Skeletal muscle tissue (tissue), 4 donors: ENCODE results near the gene MT1F. TPM values are rescaled to one million over a fixed set of nuclear protein-coding genes. Genes with fewer than 3 reads are reported as not detected.

Experiments
- H3K27ac ChIP-seq: one replicate; pipeline ENCODE4 v1.7.0; 2013; ENCODE audit warnings: mild to moderate bottlenecking, low read depth, low read length, inconsistent platforms
- H3K27me3 ChIP-seq, 3 donors: one replicate each; pipeline ENCODE4 v1.7.0; 2013; ENCODE audit warnings: low read length in 3 of 3; ENCODE audit not compliant: control insufficient read depth in 3 of 3, insufficient read depth in 3 of 3
- H3K36me3 ChIP-seq, 3 donors: one replicate each; pipeline ENCODE4 v1.7.0; 2013; ENCODE audit warnings: low read length in 3 of 3; ENCODE audit not compliant: control insufficient read depth in 3 of 3, insufficient read depth in 3 of 3
- H3K4me1 ChIP-seq, 3 donors: one replicate each; pipeline ENCODE4 v1.7.0; 2013; ENCODE audit warnings: low read length in 3 of 3, mild to moderate bottlenecking in 3 of 3; ENCODE audit not compliant: control insufficient read depth in 3 of 3, insufficient read depth in 3 of 3
- H3K4me3 ChIP-seq, 3 donors: one replicate each; pipeline ENCODE4 v1.7.0; 2013; ENCODE audit warnings: low read length in 3 of 3
- H3K9ac ChIP-seq, 3 donors: one replicate each; pipeline ENCODE4 v1.7.0; 2013; ENCODE audit warnings: low read length in 3 of 3, mild to moderate bottlenecking in 3 of 3, moderate library complexity in 2 of 3, low read depth in 1 of 3
- H3K9me3 ChIP-seq, 3 donors: one replicate each; pipeline ENCODE4 v1.7.0; 2013; ENCODE audit warnings: low read length in 3 of 3; ENCODE audit not compliant: control insufficient read depth in 3 of 3
- total RNA-seq: library from RNA; depleted of rRNA; stranded (reverse); fragments of >200 nt; gene quantifications from one replicate; pipeline ENCODE4 v1.2.3, GENCODE V29; 2014
- donor health status: Osteomylitis.

Gene MT1F
- not detected for total RNA-seq

GRCh38 chr16:56657555-56658326 lies at the start of gene MT1F:
TSS of gene MT1F (plus strand) at chr16:56657959. CDS start at chr16:56658059, 100 bp downstream.
- Histone ChIP-seq H3K9ac (peak within 1 kb of the TSS in 2 of 3 donors; percentile 50 to 68), H3K27me3 (peaks cover 26 to 33% (median 27%) of the 10 kb centered on the region in 3 donors), H3K4me1 (peaks cover 6 to 18% (median 14%) of the 10 kb centered on the region in 3 donors), H3K36me3 (no peaks in the 10 kb centered on the region), H3K4me3 (peak within 1 kb of the TSS; percentile 64 to 67 (median 65)), H3K9me3 (no peaks in the 10 kb centered on the region), H3K27ac (no peak within 1 kb of the TSS)

- H3K4me3 ChIP-seq: peak within 1 kb of the TSS; percentile 75 to 89 (median 89)
- H3K4me1 ChIP-seq: peaks cover 69 to 81% (median 81%) of the 10 kb centered on the region in 3 donors
Observed at GRCh38 chr16:56608043-56608875, 49.5 kb upstream of the MT1F start, which contains the start of gene MT2A. TSS of gene MT2A (plus strand) at chr16:56608584. CDS start at chr16:56608656, 72 bp downstream.

GRCh38 chr16:56608876-56609462 lies 48.8 kb upstream of the MT1F start:
- Histone ChIP-seq H3K27me3 (no peaks in the 10 kb centered on the region), H3K36me3 (no peaks in the 10 kb centered on the region), H3K4me3 (peak overlapping the region; percentile 75 to 89 (median 89)), H3K4me1 (peaks cover 65 to 77% (median 77%) of the 10 kb centered on the region in 3 donors), H3K9me3 (no peaks in the 10 kb centered on the region), H3K27ac (peak overlapping the region; percentile 98), H3K9ac (peak overlapping the region; percentile 62 to 93 (median 76))

More at GRCh38 chr16:56608043-56608875, 49.5 kb upstream of the MT1F start, which contains the start of gene MT2A:
- Histone ChIP-seq H3K36me3 (no peaks in the 10 kb centered on the region), H3K9ac (peak within 1 kb of the TSS; percentile 76 to 93 (median 81)), H3K27ac (peak within 1 kb of the TSS; percentile 98), H3K27me3 (no peaks in the 10 kb centered on the region), H3K9me3 (no peaks in the 10 kb centered on the region)

GRCh38 chr16:56609463-56609921 lies 48.3 kb upstream of the MT1F start:
- no peaks in the 10 kb centered on the region for H3K36me3 ChIP-seq
- H3K27me3 ChIP-seq: no peaks in the 10 kb centered on the region
- H3K4me3 ChIP-seq: peak overlapping the region; percentile 75 to 89 (median 89)
- peak overlapping the region; percentile 62 to 93 (median 76) for H3K9ac ChIP-seq
- H3K27ac ChIP-seq: peak overlapping the region; percentile 98
- H3K9me3 ChIP-seq: no peaks in the 10 kb centered on the region
- H3K4me1 ChIP-seq: peaks cover 64 to 72% (median 72%) of the 10 kb centered on the region in 3 donors

DNA sequence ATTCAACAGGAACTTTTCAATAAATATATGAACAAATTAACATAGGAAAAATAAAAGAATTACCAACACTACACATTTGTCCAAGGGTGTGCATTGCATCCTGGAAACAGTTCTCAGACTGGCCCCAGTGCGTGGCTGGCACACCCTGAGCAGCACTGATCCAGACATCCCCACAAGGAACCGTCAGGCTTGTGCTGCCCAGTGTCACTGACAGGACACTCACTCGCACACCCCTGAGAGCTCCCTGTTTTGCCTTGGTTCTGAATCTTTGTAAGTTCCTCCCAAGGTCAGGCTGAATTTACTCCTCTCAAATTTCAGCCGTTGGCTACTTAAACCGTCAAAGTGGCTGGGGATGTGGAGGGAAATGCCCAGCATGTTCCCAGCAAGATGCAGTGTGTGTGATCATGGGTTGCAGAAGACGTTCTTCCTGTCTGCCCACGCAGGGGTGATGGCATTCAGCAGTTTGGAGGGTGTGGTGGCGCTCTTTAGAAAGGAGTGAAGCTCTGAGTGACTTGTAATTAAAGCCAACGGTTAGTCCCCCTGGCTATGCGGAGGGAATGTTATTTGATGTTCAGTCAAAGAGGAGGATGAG lies 47.6 kb upstream of the MT1F start:
- peaks cover 64 to 67% (median 65%) of the 10 kb centered on the region in 3 donors for H3K4me1 ChIP-seq
- no peaks in the 10 kb centered on the region for H3K36me3 ChIP-seq
- no peaks in the 10 kb centered on the region for H3K9me3 ChIP-seq
- H3K27ac ChIP-seq: peak overlapping the region; percentile 98
- H3K4me3 ChIP-seq: peak overlapping the region; percentile 28 to 89 (median 47)
- H3K27me3 ChIP-seq: no peaks in the 10 kb centered on the region
- H3K9ac ChIP-seq: peak overlapping the region; percentile 62 to 93 (median 76)

- peaks cover 60 to 62% (median 62%) of the 10 kb centered on the region in 3 donors for H3K4me1 ChIP-seq
- H3K27me3 ChIP-seq: no peaks in the 10 kb centered on the region
- peak overlapping the region; percentile 98 for H3K27ac ChIP-seq
- H3K4me3 ChIP-seq: peak overlapping the region; percentile 28 to 89 (median 47)
- H3K9ac ChIP-seq: peak overlapping the region in 1 of 3 donors; percentile 93
- no peaks in the 10 kb centered on the region for H3K36me3 ChIP-seq
- no peaks in the 10 kb centered on the region for H3K9me3 ChIP-seq
Observed at GRCh38 chr16:56610609-56611111, 47.1 kb upstream of the MT1F start.

GRCh38 chr16:56611281-56611833 lies 46.4 kb upstream of the MT1F start:
- Histone ChIP-seq H3K4me1 (peaks cover 53 to 55% (median 55%) of the 10 kb centered on the region in 3 donors), H3K27ac (peak overlapping the region; percentile 98), H3K9ac (peak overlapping the region; percentile 41 to 93 (median 71))

GRCh38 chr16:56613706-56614105 lies 44.1 kb upstream of the MT1F start:
- no peaks in the 10 kb centered on the region for H3K9me3 ChIP-seq
- peaks cover 45 to 51% (median 48%) of the 10 kb centered on the region in 3 donors for H3K4me1 ChIP-seq
- no peak overlapping the region for H3K27ac ChIP-seq
- H3K9ac ChIP-seq: no peak overlapping the region
- H3K4me3 ChIP-seq: no peak overlapping the region
- H3K36me3 ChIP-seq: no peaks in the 10 kb centered on the region
- no peaks in the 10 kb centered on the region for H3K27me3 ChIP-seq

More at GRCh38 chr16:56611281-56611833, 46.4 kb upstream of the MT1F start:
- H3K27me3 ChIP-seq: no peaks in the 10 kb centered on the region
- H3K9me3 ChIP-seq: no peaks in the 10 kb centered on the region
- H3K4me3 ChIP-seq: peak overlapping the region in 2 of 3 donors; percentile 41
- H3K36me3 ChIP-seq: no peaks in the 10 kb centered on the region
